ENCODE measurements around the gene NID1.

The NID1 gene

DNA sequence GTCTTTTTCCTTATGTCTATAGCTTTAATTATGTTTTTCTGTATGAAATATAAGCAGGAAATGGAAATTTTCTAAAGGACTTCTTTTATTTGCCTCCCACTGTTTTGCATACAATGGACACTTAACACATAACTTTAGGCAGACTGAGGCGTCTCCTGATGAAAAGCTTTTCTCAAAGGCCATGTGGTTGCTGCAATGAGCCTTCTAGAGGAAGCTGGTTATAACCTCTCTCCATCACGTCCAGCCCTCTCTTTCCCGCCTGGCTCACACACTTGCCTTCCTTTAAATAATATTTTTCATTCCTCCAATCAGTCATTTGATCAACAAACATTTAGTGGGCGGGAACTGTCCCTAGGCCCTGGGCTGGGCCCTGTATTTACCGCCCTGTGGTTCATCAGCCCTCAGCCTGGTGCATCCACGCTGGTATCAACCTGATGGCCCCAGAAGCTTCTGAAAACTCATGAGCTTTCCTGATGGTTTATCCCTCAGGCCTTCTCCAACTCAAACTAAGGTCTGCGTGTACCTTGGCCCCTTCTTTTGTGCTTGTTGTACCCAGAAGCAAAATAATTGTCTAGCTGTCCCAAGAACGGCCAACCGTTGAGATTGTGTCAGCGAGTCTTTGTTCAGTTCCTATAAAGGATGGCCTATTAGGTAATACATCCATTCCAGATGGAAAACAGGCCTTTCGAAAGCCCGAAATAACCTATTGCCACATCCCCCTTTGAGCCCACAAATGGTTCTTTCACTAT is 122.8 kb downstream of the NID1 start:
- no peak overlapping the region for H3K4me3 ChIP-seq (ENCODE audit: low read depth, low read length)
- TF ChIP-seq, protein P1, sequence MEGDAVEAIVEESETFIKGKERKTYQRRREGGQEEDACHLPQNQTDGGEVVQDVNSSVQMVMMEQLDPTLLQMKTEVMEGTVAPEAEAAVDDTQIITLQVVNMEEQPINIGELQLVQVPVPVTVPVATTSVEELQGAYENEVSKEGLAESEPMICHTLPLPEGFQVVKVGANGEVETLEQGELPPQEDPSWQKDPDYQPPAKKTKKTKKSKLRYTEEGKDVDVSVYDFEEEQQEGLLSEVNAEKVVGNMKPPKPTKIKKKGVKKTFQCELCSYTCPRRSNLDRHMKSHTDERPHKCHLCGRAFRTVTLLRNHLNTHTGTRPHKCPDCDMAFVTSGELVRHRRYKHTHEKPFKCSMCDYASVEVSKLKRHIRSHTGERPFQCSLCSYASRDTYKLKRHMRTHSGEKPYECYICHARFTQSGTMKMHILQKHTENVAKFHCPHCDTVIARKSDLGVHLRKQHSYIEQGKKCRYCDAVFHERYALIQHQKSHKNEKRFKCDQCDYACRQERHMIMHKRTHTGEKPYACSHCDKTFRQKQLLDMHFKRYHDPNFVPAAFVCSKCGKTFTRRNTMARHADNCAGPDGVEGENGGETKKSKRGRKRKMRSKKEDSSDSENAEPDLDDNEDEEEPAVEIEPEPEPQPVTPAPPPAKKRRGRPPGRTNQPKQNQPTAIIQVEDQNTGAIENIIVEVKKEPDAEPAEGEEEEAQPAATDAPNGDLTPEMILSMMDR (IDR thresholded peaks at IDR 0.05; ENCODE audit: low read depth, low read length), result no peak

DNA sequence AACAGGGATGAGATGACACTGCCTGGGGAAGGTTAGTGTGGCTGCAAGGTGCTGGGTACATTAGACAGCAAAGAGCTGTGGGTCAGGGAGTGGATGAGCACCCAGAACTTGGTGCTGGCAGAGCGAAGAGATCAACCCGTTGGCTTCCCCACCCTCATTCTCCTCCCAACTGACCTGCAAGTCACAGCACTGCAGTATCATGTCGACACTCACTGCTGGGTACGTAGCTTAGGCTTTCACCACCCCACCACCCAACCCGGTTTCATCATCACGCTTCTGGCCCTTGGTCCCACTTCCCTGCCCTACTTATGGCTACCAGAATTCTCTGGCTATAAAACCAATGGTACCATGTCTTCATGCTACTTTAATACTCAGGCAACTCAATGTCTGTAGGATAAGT is 124.6 kb downstream of the NID1 start:
- TF ChIP-seq, protein P1 (IDR thresholded peaks at IDR 0.05; ENCODE audit: low read depth, low read length), result no peak
- no peak overlapping the region for H3K4me3 ChIP-seq (ENCODE audit: low read depth, low read length)

DNA sequence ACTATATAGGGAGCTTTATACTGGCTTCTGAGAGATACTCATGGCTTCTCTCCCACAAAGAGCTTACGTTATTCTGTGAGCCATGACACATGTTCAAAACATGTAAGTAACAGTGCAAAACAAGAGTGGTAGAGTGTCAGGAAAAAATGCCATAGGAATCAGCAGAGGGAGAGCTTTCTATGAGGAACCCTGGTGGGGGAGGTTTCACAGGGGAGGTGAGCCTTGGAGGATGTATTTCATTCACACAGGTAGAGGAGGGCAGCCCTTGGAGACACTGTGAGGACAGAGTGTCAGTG is 125.5 kb downstream of the NID1 start:
- no peak overlapping the region for H3K4me3 ChIP-seq (ENCODE audit: low read depth, low read length)

DNA sequence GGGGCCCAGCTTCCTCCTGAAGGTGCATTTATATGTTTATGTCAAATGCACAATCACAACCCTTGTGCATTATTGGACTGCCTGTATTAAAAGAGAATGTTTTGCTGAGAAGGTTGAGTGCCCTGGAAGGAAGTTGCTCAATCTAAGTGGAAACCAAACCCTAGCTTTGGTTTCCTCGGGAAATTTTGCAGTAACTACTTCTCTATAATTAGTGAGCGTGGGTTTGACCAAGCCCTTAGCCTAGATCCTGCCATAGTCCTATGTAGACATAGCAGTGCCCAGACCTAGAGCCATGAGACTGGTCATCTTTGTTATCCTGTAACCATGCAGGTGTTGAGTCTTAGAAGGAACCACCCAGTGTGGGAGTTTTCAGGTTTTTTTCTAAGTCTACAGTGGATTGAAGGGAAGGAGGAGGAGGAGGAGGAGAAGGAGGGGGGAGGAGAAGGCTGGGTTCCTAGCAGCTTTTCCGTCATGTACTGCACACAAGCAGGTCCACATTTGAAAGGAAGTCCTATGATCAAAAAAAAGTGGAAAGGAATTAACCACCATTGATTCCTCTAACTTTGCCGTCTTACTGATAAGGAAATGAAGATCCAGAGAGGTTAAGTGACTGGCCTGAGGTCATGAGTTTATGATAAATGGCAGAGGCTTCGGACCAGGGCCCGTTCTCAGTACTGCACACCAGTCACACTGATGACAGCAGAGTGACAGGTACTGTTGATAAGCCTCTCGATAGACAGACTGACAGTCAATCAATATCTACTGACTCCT is 126.0 kb downstream of the NID1 start:
- H3K4me3 ChIP-seq (ENCODE audit: low read depth, low read length), result no peak overlapping the region
- TF ChIP-seq, protein P1 (IDR thresholded peaks at IDR 0.05; ENCODE audit: low read depth, low read length), result no peak

More for the DNA sequence above, 125.5 kb downstream of the NID1 start:
- TF ChIP-seq, protein P1 (IDR thresholded peaks at IDR 0.05; ENCODE audit: low read depth, low read length), result no peak

DNA sequence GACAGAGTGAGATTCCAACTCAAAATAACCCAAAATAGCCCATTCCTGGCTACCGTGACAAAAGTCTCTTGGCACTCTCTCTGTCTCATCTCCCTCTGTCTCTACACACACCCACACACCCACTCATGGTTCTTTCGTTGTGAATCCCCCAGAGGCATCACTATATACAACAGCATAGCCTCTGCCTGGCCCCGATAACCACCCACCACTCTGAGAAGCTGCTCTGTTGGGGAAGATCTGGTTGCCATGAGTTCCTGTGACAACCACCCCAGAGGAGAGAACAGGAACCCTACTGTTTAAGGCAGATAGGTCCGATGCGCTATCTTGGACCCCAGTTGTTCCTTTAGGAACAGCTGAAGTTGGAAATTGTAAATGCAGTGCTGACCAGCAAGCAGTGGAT is 127.8 kb downstream of the NID1 start:
- no peak overlapping the region for H3K4me3 ChIP-seq (ENCODE audit: low read depth, low read length)
- TF ChIP-seq, protein P1 (IDR thresholded peaks at IDR 0.05; ENCODE audit: low read depth, low read length), result no peak

DNA sequence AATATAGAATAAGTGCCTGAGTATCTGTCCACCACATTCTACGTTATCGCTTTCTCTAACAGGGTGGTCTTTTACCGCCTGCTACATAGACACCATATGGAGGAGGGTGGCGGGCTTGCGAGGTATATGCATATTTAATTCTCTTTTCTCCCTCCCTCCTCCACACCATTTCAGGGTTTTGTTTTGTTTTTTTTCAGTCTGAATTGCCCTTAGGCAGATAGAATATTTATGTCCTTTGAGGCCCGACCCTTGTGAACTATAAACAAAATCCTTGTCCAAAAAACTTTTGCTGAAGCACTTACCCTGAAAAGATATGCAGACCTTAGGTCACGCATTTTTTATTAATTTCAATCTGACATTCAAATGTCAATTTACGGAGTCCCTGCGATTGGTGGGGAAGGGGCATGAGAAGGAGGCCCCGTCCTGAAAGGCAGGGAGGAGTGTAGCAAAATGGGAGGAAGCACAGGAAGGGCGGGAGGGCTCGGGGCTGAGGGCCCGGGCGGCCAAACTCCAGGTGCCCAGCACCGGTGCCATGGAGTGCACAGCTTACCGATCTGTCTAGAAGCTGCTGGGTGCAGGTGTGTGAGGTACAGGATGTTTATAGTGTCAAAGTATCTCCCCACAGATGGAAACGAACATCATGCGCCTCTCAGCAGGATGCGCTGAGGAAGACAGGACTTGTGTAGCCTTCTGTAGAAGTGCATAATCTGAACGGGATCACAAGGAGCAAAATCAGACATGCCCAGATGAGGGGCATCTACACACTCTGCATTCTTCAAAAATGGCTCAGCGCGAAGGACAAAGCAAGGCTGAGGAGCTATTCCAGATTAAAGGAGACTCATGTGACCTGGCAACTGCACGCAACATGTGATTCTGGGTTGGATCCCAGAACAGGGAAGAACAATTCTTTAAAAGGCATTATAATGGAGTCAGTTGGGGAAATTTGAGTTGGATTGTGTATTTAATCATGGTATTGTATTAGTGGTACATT is 129.4 kb downstream of the NID1 start:
- TF ChIP-seq, protein P1 (IDR thresholded peaks at IDR 0.05; ENCODE audit: low read depth, low read length), result no peak

More for the DNA sequence above, 129.4 kb downstream of the NID1 start:
- H3K4me3 ChIP-seq (ENCODE audit: low read depth, low read length), result no peak overlapping the region

Measured in WI38 (cell line).